NB4 (cell line): Measurements from ENCODE around the gene TRIM5.

ENCODE experiments used
- MYC ChIP-seq: IDR thresholded peaks from 2 replicates; pipeline ENCODE4 v1.6.1; 2011; ENCODE audit warnings: low read depth, low read length
- POLR2A ChIP-seq: IDR thresholded peaks from 2 replicates; pipeline ENCODE4 v1.6.1; 2011; ENCODE audit warnings: mild to moderate bottlenecking; ENCODE audit not compliant: insufficient read length; ENCODE audit errors: extremely low read depth
- TF ChIP-seq, protein P1 (sequence below): IDR thresholded peaks from one replicate; pipeline ENCODE4 v1.5.1; 2012; ENCODE audit warnings: low read depth, low read length
- TF ChIP-seq, protein P2 (sequence below): IDR thresholded peaks from 2 replicates; pipeline ENCODE4 v1.6.1; 2011; ENCODE audit warnings: low read depth, low read length

DNA sequence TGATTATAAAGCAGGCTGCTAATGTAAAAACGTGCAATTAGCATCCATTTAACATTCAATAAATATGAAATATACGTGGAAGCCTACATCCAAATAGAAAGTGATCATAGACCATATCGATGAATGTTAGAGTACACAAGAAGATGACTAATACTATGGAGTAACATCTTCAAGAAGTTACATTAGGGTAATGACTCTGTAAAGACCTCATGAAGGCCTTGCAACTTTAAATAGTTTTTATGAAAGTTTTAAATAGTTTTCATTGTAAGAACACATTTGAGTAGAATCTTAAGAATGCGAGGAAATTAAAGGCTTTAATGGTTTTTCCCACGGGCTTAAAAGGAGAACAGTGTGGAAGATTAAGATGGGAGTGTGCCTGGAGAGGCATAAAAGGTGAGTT is 58.7 kb downstream of the TRIM5 start:
- TF ChIP-seq POLR2A (no peak), MYC (no peak)
- TF ChIP-seq, protein P1, sequence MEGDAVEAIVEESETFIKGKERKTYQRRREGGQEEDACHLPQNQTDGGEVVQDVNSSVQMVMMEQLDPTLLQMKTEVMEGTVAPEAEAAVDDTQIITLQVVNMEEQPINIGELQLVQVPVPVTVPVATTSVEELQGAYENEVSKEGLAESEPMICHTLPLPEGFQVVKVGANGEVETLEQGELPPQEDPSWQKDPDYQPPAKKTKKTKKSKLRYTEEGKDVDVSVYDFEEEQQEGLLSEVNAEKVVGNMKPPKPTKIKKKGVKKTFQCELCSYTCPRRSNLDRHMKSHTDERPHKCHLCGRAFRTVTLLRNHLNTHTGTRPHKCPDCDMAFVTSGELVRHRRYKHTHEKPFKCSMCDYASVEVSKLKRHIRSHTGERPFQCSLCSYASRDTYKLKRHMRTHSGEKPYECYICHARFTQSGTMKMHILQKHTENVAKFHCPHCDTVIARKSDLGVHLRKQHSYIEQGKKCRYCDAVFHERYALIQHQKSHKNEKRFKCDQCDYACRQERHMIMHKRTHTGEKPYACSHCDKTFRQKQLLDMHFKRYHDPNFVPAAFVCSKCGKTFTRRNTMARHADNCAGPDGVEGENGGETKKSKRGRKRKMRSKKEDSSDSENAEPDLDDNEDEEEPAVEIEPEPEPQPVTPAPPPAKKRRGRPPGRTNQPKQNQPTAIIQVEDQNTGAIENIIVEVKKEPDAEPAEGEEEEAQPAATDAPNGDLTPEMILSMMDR, result no peak
- TF ChIP-seq, protein P2, sequence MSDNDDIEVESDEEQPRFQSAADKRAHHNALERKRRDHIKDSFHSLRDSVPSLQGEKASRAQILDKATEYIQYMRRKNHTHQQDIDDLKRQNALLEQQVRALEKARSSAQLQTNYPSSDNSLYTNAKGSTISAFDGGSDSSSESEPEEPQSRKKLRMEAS, result no peak
